Omental fat pad (tissue), 4 donors: Measurements from ENCODE around the gene SRGAP1. TPM values are rescaled to one million over a fixed set of nuclear protein-coding genes. Genes with fewer than 3 reads are reported as not detected.

Source experiments
- ATAC-seq: fragments of 150-250 bp; one replicate; pipeline ENCODE4 v1.9.1; 2016; ENCODE audit warnings: mild to moderate bottlenecking, moderate library complexity; ENCODE audit not compliant: low FRiP score
- DNase-seq: peaks from one replicate; pipeline ENCODE4 v3.0.0-alpha.2; 2019; ENCODE audit warnings: low spot score
- total RNA-seq, 4 donors: library from RNA; depleted of rRNA; stranded (reverse); fragments of >200 nt; gene quantifications; one replicate each; pipeline ENCODE4 v1.1.0, GENCODE V29; 2016
- TF ChIP-seq, protein P1 (sequence below), 3 donors: fragments of 450-650 bp; IDR thresholded peaks; one replicate each; pipeline ENCODE4 v1.5.1; 2016 to 2017; ENCODE audit warnings: antibody characterized with exemption in 3 of 3, mild to moderate bottlenecking in 3 of 3, moderate library complexity in 2 of 3

The SRGAP1 gene
- total RNA-seq, 4 donors from 2014 or later: 10.6 to 69.1 (median 12.9) TPM

DNA sequence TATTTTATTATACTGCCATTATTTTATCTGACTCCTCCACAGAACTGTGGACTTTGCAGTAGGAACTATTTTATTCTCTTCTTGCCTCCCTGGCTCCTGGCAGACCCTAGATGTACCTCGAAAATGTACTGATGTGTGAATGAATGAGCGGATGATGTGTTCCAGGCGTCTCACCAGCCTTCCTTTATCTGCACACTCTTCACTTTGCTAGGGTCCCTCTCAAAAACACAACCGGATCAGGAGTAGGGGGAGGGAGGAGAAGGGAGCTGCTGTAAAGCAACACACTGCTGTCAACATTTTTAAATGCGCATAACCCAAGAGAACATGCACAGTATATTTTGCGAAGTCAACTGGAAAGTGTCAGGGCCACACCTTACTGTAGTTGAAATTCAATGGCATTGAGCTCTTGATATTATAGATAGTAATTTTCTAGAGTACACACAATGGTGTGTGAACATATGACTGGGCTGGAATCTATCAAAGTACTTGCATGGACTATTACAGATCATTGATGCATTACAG lies 36.3 kb downstream of the SRGAP1 start:
- ATAC-seq: no peak
- DNase-seq: no peak
- TF ChIP-seq, protein P1, sequence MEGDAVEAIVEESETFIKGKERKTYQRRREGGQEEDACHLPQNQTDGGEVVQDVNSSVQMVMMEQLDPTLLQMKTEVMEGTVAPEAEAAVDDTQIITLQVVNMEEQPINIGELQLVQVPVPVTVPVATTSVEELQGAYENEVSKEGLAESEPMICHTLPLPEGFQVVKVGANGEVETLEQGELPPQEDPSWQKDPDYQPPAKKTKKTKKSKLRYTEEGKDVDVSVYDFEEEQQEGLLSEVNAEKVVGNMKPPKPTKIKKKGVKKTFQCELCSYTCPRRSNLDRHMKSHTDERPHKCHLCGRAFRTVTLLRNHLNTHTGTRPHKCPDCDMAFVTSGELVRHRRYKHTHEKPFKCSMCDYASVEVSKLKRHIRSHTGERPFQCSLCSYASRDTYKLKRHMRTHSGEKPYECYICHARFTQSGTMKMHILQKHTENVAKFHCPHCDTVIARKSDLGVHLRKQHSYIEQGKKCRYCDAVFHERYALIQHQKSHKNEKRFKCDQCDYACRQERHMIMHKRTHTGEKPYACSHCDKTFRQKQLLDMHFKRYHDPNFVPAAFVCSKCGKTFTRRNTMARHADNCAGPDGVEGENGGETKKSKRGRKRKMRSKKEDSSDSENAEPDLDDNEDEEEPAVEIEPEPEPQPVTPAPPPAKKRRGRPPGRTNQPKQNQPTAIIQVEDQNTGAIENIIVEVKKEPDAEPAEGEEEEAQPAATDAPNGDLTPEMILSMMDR (IDR thresholded peaks at IDR 0.05): no peak

DNA sequence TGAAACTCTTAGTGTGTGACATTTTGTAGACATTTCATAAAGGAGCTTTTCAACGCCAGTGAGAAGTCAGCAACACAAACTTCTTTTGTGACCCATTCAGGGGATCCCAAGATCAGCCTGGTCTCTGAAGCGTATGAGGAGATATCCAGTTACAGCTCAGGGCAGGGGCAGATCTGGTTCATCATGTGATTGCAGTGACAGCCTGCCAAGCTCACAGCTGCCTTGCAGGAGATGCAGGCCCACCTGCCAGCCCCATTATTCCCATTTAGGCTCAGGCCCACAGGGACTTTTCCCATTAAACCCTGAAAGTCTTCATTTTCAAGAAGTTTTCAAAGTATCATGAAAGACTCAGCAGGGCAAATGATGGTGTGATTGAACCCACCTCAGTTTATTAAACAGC lies 38.3 kb downstream of the SRGAP1 start:
- DNase-seq (no peak), ATAC-seq (no peak)
- TF ChIP-seq, protein P1 (IDR thresholded peaks at IDR 0.05): no peak

DNA sequence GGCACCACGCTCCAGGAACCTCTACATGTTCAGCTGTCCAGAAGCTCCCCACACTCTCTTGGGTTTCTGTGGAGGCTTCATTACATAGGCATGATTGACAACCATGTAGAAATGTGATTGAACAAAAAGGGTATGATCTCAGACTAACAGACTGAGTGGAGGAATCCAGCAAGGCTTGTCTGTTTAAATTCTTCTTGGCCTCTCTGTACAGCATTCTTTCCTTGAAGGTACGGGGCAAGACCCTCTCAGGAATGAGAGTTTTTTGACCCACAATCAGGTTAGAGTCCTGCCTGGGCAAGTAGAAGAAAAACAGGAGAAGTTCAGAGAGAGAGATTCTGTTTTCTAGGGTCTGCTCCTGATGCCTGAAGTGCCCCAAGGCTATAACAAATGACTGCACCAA lies 40.9 kb downstream of the SRGAP1 start:
- DNase-seq (no peak), ATAC-seq (no peak)
- TF ChIP-seq, protein P1 (IDR thresholded peaks at IDR 0.05): no peak

DNA sequence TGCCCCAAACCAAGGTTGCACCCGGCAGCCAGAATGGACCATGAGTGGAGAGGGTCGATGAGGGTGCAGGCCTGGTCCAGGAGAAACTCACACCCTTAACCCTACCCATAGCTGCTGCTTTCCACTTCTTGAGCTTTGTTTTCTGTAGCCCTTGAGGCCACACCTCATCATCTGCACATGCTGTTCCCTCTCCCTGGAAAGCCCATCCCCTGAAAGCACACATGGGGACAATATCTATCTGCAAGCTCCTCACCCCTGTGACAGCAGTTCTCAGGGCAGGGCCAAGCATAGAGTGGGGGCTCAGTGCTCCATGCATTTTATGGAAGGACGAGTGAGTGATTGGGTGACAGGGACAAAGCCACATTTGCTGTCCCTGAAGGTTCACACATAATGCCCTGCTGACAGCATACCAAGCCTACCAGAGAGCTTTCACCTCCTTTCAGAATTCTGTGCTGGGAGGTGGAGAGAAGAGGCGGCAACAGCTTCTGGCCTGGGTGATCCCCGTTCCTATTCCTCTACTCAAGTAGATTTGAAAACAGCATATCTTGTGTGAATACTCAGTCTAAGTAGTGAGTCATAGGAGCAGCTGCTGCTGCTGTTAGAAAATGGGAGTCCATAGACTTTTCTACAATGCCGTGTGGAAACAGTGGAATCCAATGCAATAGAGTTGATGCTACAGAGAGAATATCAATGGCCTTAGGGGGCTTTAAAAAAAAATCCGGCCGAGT lies 44.6 kb downstream of the SRGAP1 start:
- TF ChIP-seq, protein P1 (IDR thresholded peaks at IDR 0.05): no peak
- ATAC-seq (peak; percentile 12), DNase-seq (no peak)

DNA sequence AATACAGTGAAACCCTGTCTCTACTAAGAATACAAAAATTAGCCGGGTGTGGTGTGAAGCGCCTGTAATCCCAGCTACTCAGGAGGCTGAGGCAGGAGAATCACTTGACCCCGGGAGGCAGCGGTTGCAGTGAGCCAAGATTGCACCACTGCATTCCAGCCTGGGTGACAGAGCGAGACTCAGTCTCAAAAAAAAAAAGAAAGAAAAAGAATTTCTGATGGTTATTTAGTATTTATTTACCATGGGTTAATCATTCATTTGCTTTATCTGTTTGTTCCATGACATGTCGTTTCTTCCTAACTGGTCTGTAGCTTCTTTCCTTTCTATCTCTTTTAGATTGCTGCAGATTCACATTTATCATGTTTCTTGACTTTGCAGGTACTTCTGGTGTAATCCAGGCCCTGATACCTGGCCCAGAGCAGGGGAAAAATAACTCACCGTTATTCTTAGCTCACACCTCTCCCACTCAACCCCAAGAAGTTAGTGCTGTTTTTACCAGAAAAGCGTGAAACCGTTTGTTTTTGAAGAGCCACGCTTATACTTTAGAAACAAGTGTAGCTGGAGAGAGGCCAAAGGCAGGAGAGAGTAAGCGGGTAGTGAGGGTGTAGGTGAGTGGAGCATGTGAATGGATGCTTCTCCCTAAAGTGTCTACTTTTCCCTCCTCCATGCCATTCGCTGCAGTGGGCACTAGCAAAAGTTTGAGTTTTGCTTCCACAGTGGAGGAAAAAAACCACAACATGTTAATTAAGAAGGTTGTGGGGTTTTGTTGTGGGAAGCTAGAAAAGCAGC lies 45.4 kb downstream of the SRGAP1 start:
- ATAC-seq (no peak), DNase-seq (no peak)
- TF ChIP-seq, protein P1 (IDR thresholded peaks at IDR 0.05): no peak

DNA sequence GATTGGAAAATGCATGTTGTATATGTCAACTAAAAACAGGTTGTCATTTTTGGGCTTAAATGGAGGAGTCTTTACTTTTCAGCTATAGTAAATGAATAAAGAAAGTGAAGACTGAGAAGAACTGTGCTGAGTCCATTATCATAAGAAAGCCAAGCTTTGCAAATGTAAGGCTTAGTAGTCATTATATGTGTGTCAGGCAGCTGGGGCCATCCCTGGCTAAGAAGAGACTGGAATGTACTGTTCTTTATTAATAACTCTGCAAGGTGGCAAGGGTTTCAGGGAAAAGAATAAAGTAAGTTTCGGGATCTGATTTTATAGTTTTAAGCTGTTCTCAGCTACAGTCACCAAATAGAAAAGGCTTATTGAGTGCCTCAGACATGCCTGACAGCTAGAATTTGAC lies 48.7 kb downstream of the SRGAP1 start:
- no peak for DNase-seq
- TF ChIP-seq, protein P1 (IDR thresholded peaks at IDR 0.05): no peak
- ATAC-seq: no peak
